Stimulated activated naive CD4-positive, alpha-beta T cell treated with Interleukin-2 at 50 U/mL for 16 hours (primary cell): Measurements from ENCODE around the gene CYSLTR2.
"Not testable (repeated sequence)": the region's sequence is repeated elsewhere in the genome, so short reads cannot be mapped to it uniquely, and the experiment has no call there.

Source experiments
- DNase-seq: peaks from one replicate; lab custom pipeline; 2025; lab: John Stamatoyannopoulos, UW

The CYSLTR2 gene

GRCh38 chr13:48645845-48646244 lies 7.9 kb upstream of the CYSLTR2 start:
- no peak for DNase-seq

- no peak for DNase-seq
Observed at GRCh38 chr13:48646791-48647190, 6.9 kb upstream of the CYSLTR2 start.

- no peak for DNase-seq
Observed at GRCh38 chr13:48647625-48648024, 6.1 kb upstream of the CYSLTR2 start.

GRCh38 chr13:48648446-48648845 lies 5.3 kb upstream of the CYSLTR2 start:
- no peak for DNase-seq

- no peak for DNase-seq
Observed at GRCh38 chr13:48652851-48653471, 768 bp upstream of the CYSLTR2 start.

- DNase-seq = no peak
Observed at GRCh38 chr13:48654511-48654910, 782 bp downstream of the CYSLTR2 start.

GRCh38 chr13:48655291-48655690 lies 1.6 kb downstream of the CYSLTR2 start:
- DNase-seq = no peak

GRCh38 chr13:48656608-48657007 lies 2.9 kb downstream of the CYSLTR2 start:
- DNase-seq = no peak

GRCh38 chr13:48660361-48661076 lies 6.8 kb downstream of the CYSLTR2 start:
- no peak for DNase-seq

- DNase-seq = no peak
Observed at GRCh38 chr13:48661107-48661506, 7.4 kb downstream of the CYSLTR2 start.

- DNase-seq = no peak
Observed at GRCh38 chr13:48662226-48662625, 8.5 kb downstream of the CYSLTR2 start.

- no peak for DNase-seq
Observed at GRCh38 chr13:48667136-48667535, 13.4 kb downstream of the CYSLTR2 start.

- not testable (repeated sequence) for DNase-seq
Observed at GRCh38 chr13:48671421-48671820, 17.7 kb downstream of the CYSLTR2 start.

- DNase-seq = no peak
Observed at GRCh38 chr13:48675247-48675646, 21.5 kb downstream of the CYSLTR2 start.

- no peak for DNase-seq
Observed at GRCh38 chr13:48678316-48678715, 24.6 kb downstream of the CYSLTR2 start.

GRCh38 chr13:48679941-48680680 lies 26.4 kb downstream of the CYSLTR2 start:
- no peak for DNase-seq

- DNase-seq = no peak
Observed at GRCh38 chr13:48680756-48681392, 27.1 kb downstream of the CYSLTR2 start.

GRCh38 chr13:48681905-48682304 lies 28.2 kb downstream of the CYSLTR2 start:
- DNase-seq = no peak

- no peak for DNase-seq
Observed at GRCh38 chr13:48682436-48682835, 28.7 kb downstream of the CYSLTR2 start.

- no peak for DNase-seq
Observed at GRCh38 chr13:48686636-48687210, 33.0 kb downstream of the CYSLTR2 start.

- no peak for DNase-seq
Observed at GRCh38 chr13:48687249-48687648, 33.5 kb downstream of the CYSLTR2 start.

- DNase-seq = no peak
Observed at GRCh38 chr13:48693998-48694397, 40.3 kb downstream of the CYSLTR2 start.
